GM10266 (cell line): ENCODE measurements around the gene CYSRT1.

Experiments
- DNase-seq: peaks from one replicate; pipeline ENCODE4 v3.0.0; 2012; ENCODE audit errors: extremely low spot score
- TF ChIP-seq, protein P1 (sequence below): IDR thresholded peaks from 2 replicates; pipeline ENCODE4 v1.5.1; 2012; ENCODE audit warnings: mild to moderate bottlenecking, low read depth; ENCODE audit not compliant: control insufficient read depth, insufficient read depth; ENCODE audit errors: missing control alignments

Gene CYSRT1

DNA sequence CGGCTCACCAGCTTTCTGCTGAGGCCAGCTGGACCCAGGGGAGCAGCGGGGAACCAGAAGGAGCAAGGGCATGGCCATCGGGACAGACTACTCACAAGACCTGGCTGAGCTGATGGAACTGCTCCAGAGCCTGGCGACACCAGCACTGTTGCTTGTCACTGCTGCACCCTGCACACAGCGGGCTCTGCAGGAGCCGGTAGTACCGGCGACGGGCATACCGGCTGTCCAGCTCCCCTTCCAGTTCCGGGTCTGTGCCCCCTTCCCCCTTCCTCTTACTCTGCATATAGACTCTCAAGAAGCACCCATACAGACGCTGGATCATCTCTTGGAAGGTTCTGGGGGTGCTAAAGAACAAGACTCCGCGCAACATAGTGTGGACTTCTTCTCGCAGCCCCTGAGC, 37.6 kb upstream of the CYSRT1 start:
- no peak for DNase-seq
- TF ChIP-seq, protein P1, sequence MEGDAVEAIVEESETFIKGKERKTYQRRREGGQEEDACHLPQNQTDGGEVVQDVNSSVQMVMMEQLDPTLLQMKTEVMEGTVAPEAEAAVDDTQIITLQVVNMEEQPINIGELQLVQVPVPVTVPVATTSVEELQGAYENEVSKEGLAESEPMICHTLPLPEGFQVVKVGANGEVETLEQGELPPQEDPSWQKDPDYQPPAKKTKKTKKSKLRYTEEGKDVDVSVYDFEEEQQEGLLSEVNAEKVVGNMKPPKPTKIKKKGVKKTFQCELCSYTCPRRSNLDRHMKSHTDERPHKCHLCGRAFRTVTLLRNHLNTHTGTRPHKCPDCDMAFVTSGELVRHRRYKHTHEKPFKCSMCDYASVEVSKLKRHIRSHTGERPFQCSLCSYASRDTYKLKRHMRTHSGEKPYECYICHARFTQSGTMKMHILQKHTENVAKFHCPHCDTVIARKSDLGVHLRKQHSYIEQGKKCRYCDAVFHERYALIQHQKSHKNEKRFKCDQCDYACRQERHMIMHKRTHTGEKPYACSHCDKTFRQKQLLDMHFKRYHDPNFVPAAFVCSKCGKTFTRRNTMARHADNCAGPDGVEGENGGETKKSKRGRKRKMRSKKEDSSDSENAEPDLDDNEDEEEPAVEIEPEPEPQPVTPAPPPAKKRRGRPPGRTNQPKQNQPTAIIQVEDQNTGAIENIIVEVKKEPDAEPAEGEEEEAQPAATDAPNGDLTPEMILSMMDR: no peak

DNA sequence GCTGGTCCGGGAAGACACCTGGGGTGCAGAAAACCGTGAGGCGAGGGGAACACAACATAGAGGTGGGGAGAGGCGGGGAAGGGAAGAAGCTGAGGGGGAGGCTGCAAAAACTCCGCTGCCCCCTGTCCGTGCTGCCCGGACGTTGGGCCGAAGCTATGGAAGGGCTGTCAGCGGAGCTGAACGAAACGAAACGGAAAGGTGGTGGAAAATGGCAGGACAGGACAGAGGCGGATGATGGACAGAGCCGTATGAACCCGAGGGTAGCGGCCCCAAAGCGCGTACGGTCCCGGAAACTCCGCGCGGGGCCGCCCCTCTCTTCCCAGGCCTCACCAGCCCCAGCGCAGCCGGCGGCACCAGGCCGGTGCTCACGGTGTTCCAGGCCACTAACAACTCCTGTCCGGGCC, 36.9 kb upstream of the CYSRT1 start:
- TF ChIP-seq, protein P1: no peak
- DNase-seq: no peak

DNA sequence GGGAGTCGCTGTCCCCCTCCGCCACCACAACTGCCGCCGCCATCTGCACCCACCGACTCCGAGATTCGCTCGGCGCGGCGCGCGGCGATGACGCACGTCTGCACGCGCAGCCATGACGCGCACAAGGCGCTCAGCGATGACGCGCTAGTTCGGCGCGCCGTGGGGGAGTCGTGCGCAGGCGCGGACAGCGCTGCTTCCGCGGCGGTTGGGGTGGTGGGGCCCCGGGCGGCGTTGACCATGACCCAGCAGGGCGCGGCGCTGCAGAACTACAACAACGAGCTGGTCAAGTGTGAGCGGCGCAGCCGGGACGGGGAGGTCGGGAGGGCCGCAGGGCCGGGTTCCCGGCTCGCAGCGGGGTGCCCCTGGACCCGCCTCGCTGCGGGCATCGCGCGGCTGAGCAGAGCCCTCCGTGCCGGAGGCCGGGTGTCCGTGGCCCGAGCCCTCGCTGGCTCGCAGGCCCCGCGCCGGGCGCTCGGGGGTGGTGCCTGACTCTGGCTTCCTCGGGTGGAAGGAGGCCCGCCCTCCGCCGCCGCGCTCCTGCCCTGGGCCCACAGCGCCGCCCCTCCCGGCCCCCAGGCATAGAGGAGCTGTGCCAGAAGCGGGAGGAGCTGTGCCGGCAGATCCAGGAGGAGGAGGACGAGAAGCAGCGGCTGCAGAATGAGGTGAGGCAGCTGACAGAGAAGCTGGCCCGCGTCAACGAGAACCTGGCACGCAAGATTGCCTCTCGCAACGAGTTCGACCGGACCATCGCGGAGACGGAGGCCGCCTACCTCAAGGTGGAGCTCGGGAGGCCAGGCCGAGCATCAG, 36.3 kb upstream of the CYSRT1 start, which contains the start of the genes ANAPC2 and SSNA1:
TSS of gene ANAPC2 (minus strand) at position 71 of the 807 bp plus-strand sequence. CDS start at position 43, 28 bp downstream.
TSS of gene SSNA1 (plus strand) at position 187 of the 807 bp plus-strand sequence. CDS start at position 238, 51 bp downstream.
- TF ChIP-seq, protein P1: peak; percentile 59
- peak; percentile 98 for DNase-seq

DNA sequence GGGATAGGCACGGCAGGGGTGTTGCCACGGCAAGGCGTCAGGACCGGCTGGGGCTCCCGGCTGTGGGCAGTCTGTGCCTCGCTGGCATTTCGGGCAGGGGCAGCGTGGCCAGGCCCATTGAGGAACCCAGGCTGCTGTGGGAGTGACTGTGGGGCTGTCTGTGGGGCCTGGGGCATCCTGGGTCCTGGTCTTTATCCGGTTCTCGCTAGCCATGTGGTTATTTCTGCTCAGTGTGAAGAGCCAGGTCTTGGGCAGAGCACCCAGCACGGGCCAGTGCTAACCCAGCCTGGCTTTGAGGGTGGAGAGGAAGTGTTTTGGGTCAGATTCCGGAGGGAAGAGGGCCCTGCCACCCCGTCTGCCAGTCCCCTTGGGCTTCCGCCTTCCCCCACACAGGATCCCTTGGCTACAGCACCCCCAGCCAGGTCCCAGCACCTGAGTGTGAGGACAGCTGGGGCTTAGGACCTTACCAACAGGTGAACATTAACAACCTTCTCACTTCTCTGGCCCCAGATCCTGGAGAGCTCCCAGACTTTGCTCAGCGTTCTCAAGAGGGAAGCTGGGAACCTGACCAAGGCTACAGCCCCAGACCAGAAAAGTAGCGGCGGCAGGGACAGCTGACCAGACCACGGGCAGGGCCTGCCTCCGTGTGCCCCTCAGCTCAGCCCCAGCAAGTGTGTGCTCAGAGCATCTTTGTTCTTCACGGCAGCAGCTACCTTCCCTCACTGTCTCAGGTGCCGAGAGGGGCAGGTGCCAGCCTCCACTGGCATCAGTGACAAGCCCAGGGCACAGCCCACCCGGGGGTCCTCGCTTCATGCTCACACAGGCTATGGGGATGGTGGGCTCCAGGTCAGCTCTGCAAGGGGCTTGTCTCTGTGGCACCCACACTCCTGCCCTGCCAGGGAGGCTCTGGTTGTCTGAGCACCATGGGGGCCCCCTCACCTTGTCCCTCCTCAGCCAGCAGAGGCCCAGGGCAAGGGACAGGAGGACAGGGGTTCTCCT, 35.4 kb upstream of the CYSRT1 start:
- TF ChIP-seq, protein P1: no peak
- no peak for DNase-seq

DNA sequence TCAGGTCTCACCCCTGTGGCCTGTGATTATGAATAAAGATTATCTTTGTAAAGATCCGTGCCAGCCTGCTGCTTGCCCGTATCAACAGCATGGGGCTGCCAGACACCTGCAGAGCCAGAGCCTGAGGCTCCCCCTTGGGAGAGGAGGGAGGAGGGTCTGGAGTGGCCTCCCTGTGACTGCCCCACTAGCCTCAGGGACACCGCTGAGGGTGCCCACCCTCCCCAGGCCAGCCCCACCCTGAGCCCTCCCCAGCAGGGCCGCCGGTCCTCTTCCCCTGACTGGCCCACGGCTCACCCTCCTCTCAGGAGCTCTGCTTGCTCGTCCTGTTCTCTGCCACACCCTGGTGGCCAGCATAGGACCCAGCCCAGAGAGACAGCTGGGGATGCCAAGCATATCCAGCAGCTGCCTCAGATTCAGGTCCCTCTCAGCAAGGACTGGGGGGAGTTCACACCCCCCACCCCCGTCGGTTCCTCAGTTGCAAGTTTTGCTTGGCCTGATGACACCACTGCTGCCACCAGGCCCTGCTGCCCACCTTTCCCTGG, 34.6 kb upstream of the CYSRT1 start:
- no peak for DNase-seq
- TF ChIP-seq, protein P1: no peak

DNA sequence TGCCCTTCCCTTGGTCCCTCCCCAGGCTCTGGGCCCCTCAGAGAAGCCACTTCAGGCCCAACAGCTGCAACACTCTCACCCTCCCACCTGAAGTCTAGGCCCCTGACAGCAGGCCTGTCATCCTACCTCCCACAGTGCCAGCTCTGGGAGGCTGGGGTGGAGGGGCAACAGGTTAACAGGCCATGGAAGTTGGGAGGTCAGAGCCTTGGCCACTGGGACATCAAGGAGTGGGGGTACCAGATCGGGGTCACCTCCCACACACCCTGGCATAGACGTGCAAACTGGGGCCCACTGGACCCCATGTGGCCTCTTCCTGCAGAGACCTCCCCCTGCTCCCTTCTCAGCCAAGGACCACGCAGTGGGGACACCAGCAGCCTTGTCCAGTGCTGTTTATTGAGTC, 33.7 kb upstream of the CYSRT1 start:
- DNase-seq: no peak
- TF ChIP-seq, protein P1: no peak
